PC-3 (cell line): ENCODE results near the gene CRISPLD2. TPM values are rescaled to one million over a fixed set of nuclear protein-coding genes. Genes with fewer than 3 reads are reported as not detected.

ENCODE experiments used
- ATAC-seq: fragments of 200-7000 bp; cut with Tn5 transposase; 2 replicates; pipeline ENCODE4 v1.9.1; 2020; ENCODE audit warnings: mild to moderate bottlenecking, moderate library complexity
- BruUV-seq: library from RNA; stranded (reverse); fragments of 400-500 nt; replicated peaks from 2 replicates; lab custom pipeline; 2021; lab: Mats Ljungman, UMichigan
- CTCF ChIA-PET: fragments of 300-600 bp; sonication (Branson Sonifier 250); formaldehyde crosslinking; loops from one replicate; lab custom pipeline; 2022; ENCODE audit warnings: antibody characterized with exemption; lab: Charles Lee
- POLR2A ChIA-PET: fragments of 300-600 bp; sonication (Branson Sonifier 250); formaldehyde crosslinking; loops from one replicate; lab custom pipeline; 2022; ENCODE audit warnings: antibody characterized with exemption; ENCODE audit not compliant: unreplicated experiment; lab: Charles Lee
- DNase-seq: peaks from one replicate; pipeline ENCODE4 v3.0.0-alpha.2; 2015
- H2AFZ ChIP-seq: fragments of 300-600 bp; sonication (generic); 2 replicates; pipeline ENCODE4 v1.6.0; 2016; ENCODE audit warnings: antibody characterized with exemption, low read length
- H3F3A ChIP-seq: fragments of 300-600 bp; sonication (generic); one replicate; pipeline ENCODE4 v1.6.0; 2017; ENCODE audit warnings: antibody characterized with exemption, low read length, control low read depth, mild to moderate bottlenecking; ENCODE audit not compliant: unreplicated experiment
- H3K27ac ChIP-seq: fragments of 300-600 bp; sonication (generic); 2 replicates; pipeline ENCODE4 v1.5.1; 2016; ENCODE audit warnings: mild to moderate bottlenecking, low read length
- H3K27me3 ChIP-seq: fragments of 300-600 bp; sonication (generic); 2 replicates; pipeline ENCODE4 v1.6.1; 2016; ENCODE audit warnings: low read length, mixed read lengths
- H3K36me3 ChIP-seq: fragments of 300-600 bp; sonication (generic); 2 replicates; pipeline ENCODE4 v1.6.1; 2016; ENCODE audit warnings: low read depth, mixed run types, low read length, mixed read lengths
- H3K4me1 ChIP-seq: fragments of 300-600 bp; sonication (generic); 2 replicates; pipeline ENCODE4 v1.5.1; 2016; ENCODE audit warnings: low read length; ENCODE audit not compliant: insufficient read depth
- H3K4me2 ChIP-seq: fragments of 300-600 bp; sonication (generic); 2 replicates; pipeline ENCODE4 v1.6.0; 2016; ENCODE audit warnings: low read length
- H3K4me3 ChIP-seq: fragments of 300-600 bp; sonication (generic); 2 replicates; pipeline ENCODE4 v1.5.1; 2016; ENCODE audit warnings: mild to moderate bottlenecking, low read length, mixed read lengths
- H3K79me2 ChIP-seq: fragments of 300-600 bp; sonication (generic); 2 replicates; pipeline ENCODE4 v1.6.1; 2017; ENCODE audit warnings: low read length, mixed read lengths
- H3K9ac ChIP-seq: fragments of 300-600 bp; sonication (generic); 2 replicates; pipeline ENCODE4 v1.6.0; 2016; ENCODE audit warnings: mild to moderate bottlenecking, low read length
- H3K9me2 ChIP-seq: fragments of 300-600 bp; sonication (generic); replicated peaks from 2 replicates; pipeline ENCODE4 v1.6.1; 2016; ENCODE audit warnings: mixed run types, low read length, mixed read lengths
- H3K9me3 ChIP-seq: fragments of 300-600 bp; sonication (generic); 2 replicates; pipeline ENCODE4 v1.6.1; 2016; ENCODE audit warnings: low read length, mixed read lengths
- H4K20me1 ChIP-seq: fragments of 300-600 bp; sonication (generic); 2 replicates; pipeline ENCODE4 v1.6.1; 2016; ENCODE audit warnings: low read length, mixed read lengths
- CTCF ChIP-seq: fragments of 300-600 bp; sonication (generic); conservative IDR thresholded peaks from 2 replicates; pipeline ENCODE4 v1.5.1; 2017; ENCODE audit warnings: antibody characterized with exemption, low read depth, mild to moderate bottlenecking, low read length
- EZH2 ChIP-seq: fragments of 300-600 bp; sonication (generic); IDR thresholded peaks from one replicate; pipeline ENCODE4 v1.6.1; 2017; ENCODE audit warnings: antibody characterized with exemption, mild to moderate bottlenecking, low read length; ENCODE audit not compliant: unreplicated experiment
- EZH2phosphoT487 ChIP-seq: fragments of 300-600 bp; sonication (generic); IDR thresholded peaks from 2 replicates; pipeline ENCODE4 v1.6.1; 2018; ENCODE audit warnings: mild to moderate bottlenecking, antibody characterized with exemption, low read length, borderline replicate concordance
- intact Hi-C: fragments of 100-400 bp; cut with micrococcal nuclease; formaldehyde crosslinking; loops from 2 replicates; pipeline ENCODE4 v1.9.0; 2023
- total RNA-seq: library from RNA; depleted of rRNA; stranded (reverse); fragments of >200 nt; gene quantifications from 2 replicates; pipeline ENCODE4 v1.2.3, GENCODE V29; 2014

The CRISPLD2 gene
- total RNA-seq, 1 experiment from 2014 or later = 2.8 TPM

GRCh38 chr16:84800158-84800978, 19.4 kb upstream of the CRISPLD2 start:
- Histone ChIP-seq H4K20me1 (no peaks in the 10 kb centered on the region), H3K27me3 (no peaks in the 10 kb centered on the region), H3K4me3 (no peak overlapping the region), H3K36me3 (no peaks in the 10 kb centered on the region), H3K79me2 (no peaks in the 10 kb centered on the region), H3K9me3 (no peaks in the 10 kb centered on the region), H3K4me2 (no peak overlapping the region), H3K9ac (no peak overlapping the region), H3K27ac (no peak overlapping the region), H3F3A (no peaks in the 10 kb centered on the region), H3K4me1 (no peaks in the 10 kb centered on the region), H2AFZ (no peak overlapping the region), H3K9me2 (no peaks in the 10 kb centered on the region)
- ChIA-PET POLR2A (no interaction called here), CTCF (no interaction called here)
- intact Hi-C loops = no loop called here
- ATAC-seq = no peak
- no TSS peak for BruUV-seq
- TF ChIP-seq EZH2phosphoT487 = no peak
- no peak for TF ChIP-seq CTCF
- TF ChIP-seq EZH2 = no peak
- no peak for DNase-seq

- no TSS peak for BruUV-seq
- H2AFZ ChIP-seq = no peak overlapping the region
- TF ChIP-seq CTCF (no peak), EZH2phosphoT487 (no peak), EZH2 (no peak)
- intact Hi-C loops = no loop called here
- no peak overlapping the region for H3K4me2 ChIP-seq
- no peak overlapping the region for H3K9ac ChIP-seq
- H3K27me3 ChIP-seq = no peaks in the 10 kb centered on the region
- ATAC-seq (no peak), DNase-seq (no peak)
- H3K27ac ChIP-seq = no peak overlapping the region
- H3F3A ChIP-seq = no peaks in the 10 kb centered on the region
- no peak overlapping the region for H3K4me3 ChIP-seq
- H3K4me1 ChIP-seq = peaks cover 13% of the 10 kb centered on the region
- H3K9me3 ChIP-seq = no peaks in the 10 kb centered on the region
- POLR2A ChIA-PET = no interaction called here
- no peaks in the 10 kb centered on the region for H4K20me1 ChIP-seq
- no peaks in the 10 kb centered on the region for H3K36me3 ChIP-seq
- H3K79me2 ChIP-seq = no peaks in the 10 kb centered on the region
- CTCF ChIA-PET = no interaction called here
- H3K9me2 ChIP-seq = no peaks in the 10 kb centered on the region
Measured at GRCh38 chr16:84803146-84803545, 16.6 kb upstream of the CRISPLD2 start.

- TF ChIP-seq CTCF (no peak), EZH2 (no peak), EZH2phosphoT487 (no peak)
- CTCF ChIA-PET = no interaction called here
- H3K79me2 ChIP-seq = no peaks in the 10 kb centered on the region
- BruUV-seq = no TSS peak
- no peak overlapping the region for H3K4me2 ChIP-seq
- no peaks in the 10 kb centered on the region for H3K36me3 ChIP-seq
- H4K20me1 ChIP-seq = no peaks in the 10 kb centered on the region
- no peaks in the 10 kb centered on the region for H3F3A ChIP-seq
- intact Hi-C loops = no loop called here
- ATAC-seq (no peak), DNase-seq (no peak)
- H3K9me2 ChIP-seq = no peaks in the 10 kb centered on the region
- H3K27ac ChIP-seq = no peak overlapping the region
- POLR2A ChIA-PET = no interaction called here
- H3K4me1 ChIP-seq = peaks cover 13% of the 10 kb centered on the region
- H3K9me3 ChIP-seq = no peaks in the 10 kb centered on the region
- no peak overlapping the region for H2AFZ ChIP-seq
- no peak overlapping the region for H3K9ac ChIP-seq
- H3K4me3 ChIP-seq = no peak overlapping the region
- no peaks in the 10 kb centered on the region for H3K27me3 ChIP-seq
Measured at GRCh38 chr16:84804326-84804725, 15.5 kb upstream of the CRISPLD2 start.
